ENCODE measurements around the gene TRPC1.

DNA sequence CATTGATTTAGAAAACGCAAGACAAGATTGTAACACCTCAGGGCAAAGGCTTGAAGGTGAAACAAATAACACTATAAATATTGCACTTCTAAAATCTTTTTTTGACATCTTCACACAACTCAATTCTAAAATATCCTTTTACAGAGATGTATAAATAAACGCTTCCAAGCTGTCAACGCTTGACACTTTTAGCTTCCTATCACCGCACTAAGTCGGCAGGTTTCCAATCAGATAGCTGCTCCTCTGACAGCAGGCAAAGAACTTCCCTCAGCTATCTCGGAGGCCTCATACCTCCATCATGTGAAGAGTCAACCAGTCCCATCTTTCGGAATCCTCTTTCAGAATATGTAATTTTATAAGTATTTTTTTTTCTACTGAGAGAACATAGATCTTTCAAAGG, 94.1 kb downstream of the TRPC1 start:
- TF ChIP-seq ZNF366 (tag by site-specific recombination; conservative IDR thresholded peaks at IDR 0.05) (no peak), ZNF624 (tag by site-specific recombination; IDR thresholded peaks at IDR 0.05) (no peak), KLF1 (tag by site-specific recombination; IDR thresholded peaks at IDR 0.05) (no peak), CTCF (tag by site-specific recombination; IDR thresholded peaks at IDR 0.05) (no peak), REST (tag by site-specific recombination; IDR thresholded peaks at IDR 0.05) (no peak), ZNF274 (IDR thresholded peaks at IDR 0.05; ENCODE audit: low read length) (no peak), ZNF274 (tag by site-specific recombination; IDR thresholded peaks at IDR 0.05; ENCODE audit: borderline replicate concordance) (no peak), ZNF544 (tag by site-specific recombination; IDR thresholded peaks at IDR 0.05) (no peak), ZNF175 (tag by site-specific recombination; IDR thresholded peaks at IDR 0.05) (no peak), YY1 (tag by site-specific recombination; IDR thresholded peaks at IDR 0.05) (no peak), ZNF174 (tag by site-specific recombination; IDR thresholded peaks at IDR 0.05) (no peak)
- TF ChIP-seq, protein P1, sequence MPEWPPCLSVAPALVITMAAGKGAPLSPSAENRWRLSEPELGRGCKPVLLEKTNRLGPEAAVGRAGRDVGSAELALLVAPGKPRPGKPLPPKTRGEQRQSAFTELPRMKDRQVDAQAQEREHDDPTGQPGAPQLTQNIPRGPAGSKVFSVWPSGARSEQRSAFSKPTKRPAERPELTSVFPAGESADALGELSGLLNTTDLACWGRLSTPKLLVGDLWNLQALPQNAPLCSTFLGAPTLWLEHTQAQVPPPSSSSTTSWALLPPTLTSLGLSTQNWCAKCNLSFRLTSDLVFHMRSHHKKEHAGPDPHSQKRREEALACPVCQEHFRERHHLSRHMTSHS (tag by site-specific recombination; IDR thresholded peaks at IDR 0.05) = no peak
